H9 (cell line): Measurements from ENCODE around the gene MARK2. TPM values are rescaled to one million over a fixed set of nuclear protein-coding genes. Genes with fewer than 3 reads are reported as not detected.
A peak's percentile ranks its signal among the peaks of the same experiment; 100 is the strongest.

ENCODE experiments used
- DNase-seq: peaks from one replicate; pipeline ENCODE4 v3.0.0-alpha.2; 2017
- H2AFZ ChIP-seq: one replicate; pipeline ENCODE4 v1.6.1; 2013; ENCODE audit warnings: mild to moderate bottlenecking, low read length, control low read depth, moderate library complexity
- H2AK5ac ChIP-seq: 2 replicates; pipeline ENCODE4 v1.6.1; 2013; ENCODE audit warnings: low read length, control low read depth, mixed read lengths; ENCODE audit not compliant: insufficient read length
- H2BK120ac ChIP-seq: one replicate; pipeline ENCODE4 v1.6.1; 2013; ENCODE audit warnings: low read depth, mild to moderate bottlenecking, low read length, control low read depth, inconsistent platforms; ENCODE audit not compliant: poor library complexity, severe bottlenecking
- H2BK12ac ChIP-seq: 2 replicates; pipeline ENCODE4 v1.6.1; 2013; ENCODE audit warnings: low read length, control low read depth, mixed read lengths, low read depth; ENCODE audit not compliant: insufficient read length
- H2BK15ac ChIP-seq: 2 replicates; pipeline ENCODE4 v1.6.1; 2013; ENCODE audit warnings: low read depth, low read length, control low read depth
- H2BK20ac ChIP-seq: one replicate; pipeline ENCODE4 v1.6.1; 2013; ENCODE audit warnings: low read depth, mild to moderate bottlenecking, low read length, control low read depth, inconsistent platforms; ENCODE audit not compliant: poor library complexity, severe bottlenecking
- H2BK5ac ChIP-seq: 2 replicates; pipeline ENCODE4 v1.6.1; 2013; ENCODE audit warnings: low read length, control low read depth, mixed read lengths; ENCODE audit not compliant: insufficient read length
- H3K14ac ChIP-seq: 2 replicates; pipeline ENCODE4 v1.6.1; 2013; ENCODE audit warnings: low read length, control low read depth; ENCODE audit not compliant: insufficient read depth
- H3K18ac ChIP-seq: 2 replicates; pipeline ENCODE4 v1.6.1; 2013; ENCODE audit warnings: low read depth, mild to moderate bottlenecking, mixed read lengths, low read length, control low read depth; ENCODE audit not compliant: insufficient read length
- H3K23ac ChIP-seq: 2 replicates; pipeline ENCODE4 v1.6.1; 2013; ENCODE audit warnings: low read length, control low read depth, mixed read lengths, low read depth; ENCODE audit not compliant: insufficient read length
- H3K23me2 ChIP-seq: 2 replicates; pipeline ENCODE4 v1.6.1; 2013; ENCODE audit warnings: low read depth, mild to moderate bottlenecking, mixed read lengths, low read length, control low read depth; ENCODE audit not compliant: insufficient read length, poor library complexity, severe bottlenecking
- H3K27ac ChIP-seq: 2 replicates; pipeline ENCODE4 v1.5.1; 2013; ENCODE audit warnings: low read length, control low read depth, mixed read lengths, low read depth; ENCODE audit not compliant: insufficient read length
- H3K27me3 ChIP-seq: 2 replicates; pipeline ENCODE4 v1.6.1; 2013; ENCODE audit warnings: low read length, control low read depth, inconsistent platforms; ENCODE audit not compliant: insufficient read depth
- H3K4ac ChIP-seq: 2 replicates; pipeline ENCODE4 v1.6.1; 2013; ENCODE audit warnings: low read depth, mild to moderate bottlenecking, control low read depth, inconsistent platforms, low read length, moderate library complexity
- H3K4me1 ChIP-seq: 2 replicates; pipeline ENCODE4 v1.6.1; 2013; ENCODE audit warnings: low read length, control low read depth, inconsistent platforms; ENCODE audit not compliant: insufficient read depth
- H3K4me2 ChIP-seq: 2 replicates; pipeline ENCODE4 v1.6.1; 2013; ENCODE audit warnings: low read length, control low read depth, mixed read lengths; ENCODE audit not compliant: insufficient read length, insufficient read depth
- H3K56ac ChIP-seq: 2 replicates; pipeline ENCODE4 v1.6.1; 2013; ENCODE audit warnings: low read depth, mild to moderate bottlenecking, mixed read lengths, low read length, control low read depth; ENCODE audit not compliant: insufficient read length
- H3K79me1 ChIP-seq: 2 replicates; pipeline ENCODE4 v1.6.1; 2013; ENCODE audit warnings: low read depth, mild to moderate bottlenecking, moderate library complexity, low read length, control low read depth, inconsistent platforms; ENCODE audit not compliant: insufficient read depth, poor library complexity, severe bottlenecking
- H3K79me2 ChIP-seq: 2 replicates; pipeline ENCODE4 v1.6.1; 2013; ENCODE audit warnings: low read length, control low read depth, inconsistent platforms; ENCODE audit not compliant: insufficient read depth
- H3K9ac ChIP-seq: 2 replicates; pipeline ENCODE4 v1.6.1; 2013; ENCODE audit warnings: low read length, control low read depth, mixed read lengths; ENCODE audit not compliant: insufficient read length; ENCODE audit errors: extremely low read depth
- H3K9me3 ChIP-seq: one replicate; pipeline ENCODE4 v1.6.1; 2013; ENCODE audit warnings: low read depth, low read length, inconsistent platforms; ENCODE audit not compliant: control insufficient read depth
- H3T11ph ChIP-seq: one replicate; pipeline ENCODE4 v1.6.1; 2013; ENCODE audit warnings: mild to moderate bottlenecking, low read length, control low read depth, inconsistent platforms
- H4K20me1 ChIP-seq: one replicate; pipeline ENCODE4 v1.6.1; 2013; ENCODE audit not compliant: control insufficient read depth, insufficient read length, insufficient read depth
- H4K5ac ChIP-seq: 2 replicates; pipeline ENCODE4 v1.6.1; 2013; ENCODE audit warnings: low read depth, mild to moderate bottlenecking, mixed read lengths, low read length, control low read depth; ENCODE audit not compliant: insufficient read length
- H4K8ac ChIP-seq: replicated peaks from 2 replicates; pipeline ENCODE4 v1.6.1; 2013; ENCODE audit warnings: low read length, control low read depth, mixed read lengths, low read depth; ENCODE audit not compliant: insufficient read length
- H4K91ac ChIP-seq: 2 replicates; pipeline ENCODE4 v1.6.1; 2013; ENCODE audit warnings: low read depth, mild to moderate bottlenecking, moderate library complexity, mixed read lengths, low read length, control low read depth; ENCODE audit not compliant: insufficient read length
- H3K27ac Mint-ChIP-seq, 3 experiments: 2 replicates in 2 of 3; 3 replicates in 1 of 3; pipeline ENCODE4 v1.8.0; 2020 to 2021; ENCODE audit warnings: mixed read lengths in 3 of 3, mild to moderate bottlenecking in 1 of 3, moderate library complexity in 1 of 3
- H3K27me3 Mint-ChIP-seq: 2 replicates; pipeline ENCODE4 v1.8.0; 2021; ENCODE audit warnings: low read depth, mild to moderate bottlenecking, moderate library complexity, mixed read lengths
- H3K36me3 Mint-ChIP-seq, 3 experiments: 2 replicates in 2 of 3; 3 replicates in 1 of 3; pipeline ENCODE4 v1.8.0; 2020 to 2021; ENCODE audit warnings: low read depth in 3 of 3, mixed read lengths in 3 of 3; ENCODE audit not compliant: insufficient read depth in 1 of 3
- H3K4me1 Mint-ChIP-seq, 2 experiments: 2 replicates each; pipeline ENCODE4 v1.8.0; 2020; ENCODE audit warnings: mixed read lengths in 2 of 2
- H3K4me3 Mint-ChIP-seq, 2 experiments: 2 replicates in 1 of 2; 3 replicates in 1 of 2; pipeline ENCODE4 v1.8.0; 2020 to 2021; ENCODE audit warnings: mild to moderate bottlenecking in 2 of 2, mixed read lengths in 2 of 2, moderate library complexity in 1 of 2
- H3K9me3 Mint-ChIP-seq, 2 experiments: 2 replicates in 1 of 2; 3 replicates in 1 of 2; pipeline ENCODE4 v1.8.0; 2020; ENCODE audit warnings: mild to moderate bottlenecking in 2 of 2, mixed read lengths in 2 of 2, moderate library complexity in 1 of 2
- WGBS: extraction: QIAGEN DNeasy Blood & Tissue Kit; methylation state at CpG from one replicate; pipeline ENCODE4 v1.1.7; 2013; ENCODE audit warnings: missing lambda C conversion rate, low lambda C conversion rate, mixed read lengths; ENCODE audit not compliant: insufficient read length; ENCODE audit errors: extremely low coverage; 5-methylcytosine and 5-hydroxymethylcytosine counted together
- total RNA-seq: library from RNA; stranded (reverse); gene quantifications from 2 replicates; pipeline ENCODE4 v1.2.1, GENCODE V29; 2021
- TF ChIP-seq, protein P1 (sequence below): fragments of 200-600 bp; sonication (generic); conservative IDR thresholded peaks from 3 replicates; pipeline ENCODE4 v1.8.0; 2021; ENCODE audit warnings: antibody characterized with exemption, mild to moderate bottlenecking

The MARK2 gene
- total RNA-seq, 1 experiment from 2014 or later = 45.7 TPM

DNA sequence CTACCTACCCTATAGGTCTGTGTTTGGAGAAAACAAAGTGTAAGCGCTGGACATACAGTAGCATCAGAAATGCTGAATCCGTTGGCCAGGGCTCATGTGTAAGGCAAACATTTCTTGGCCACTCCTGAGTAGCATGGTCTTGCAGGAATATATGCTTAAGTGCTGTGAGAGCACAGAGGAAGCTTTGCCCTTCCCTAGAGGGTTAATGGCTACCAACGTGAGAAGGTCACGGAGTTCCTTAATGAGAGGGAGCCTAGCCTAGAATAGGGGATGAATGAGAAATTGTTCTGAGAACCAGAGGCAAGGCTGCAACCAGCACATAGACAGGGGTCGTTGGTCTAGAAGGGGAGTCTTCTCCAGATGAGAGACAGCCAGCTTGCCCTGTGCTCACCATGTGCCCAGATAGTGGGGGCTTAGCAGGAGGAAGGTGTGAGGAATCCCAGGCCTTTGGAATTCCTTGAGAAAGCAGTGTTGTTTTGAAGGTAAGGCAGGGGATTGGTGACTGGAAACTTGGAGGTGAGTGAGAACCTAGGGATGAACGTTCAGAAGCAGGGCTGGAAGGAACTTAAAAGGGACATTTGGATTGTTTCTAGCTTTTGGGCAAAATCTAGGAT is 48.6 kb downstream of the MARK2 start:
- Mint-ChIP-seq H3K36me3 (peaks cover 2 to 6% (median 6%) of the 10 kb centered on the region in 3 experiments; a peak in 1 of 7 replicates), H3K27me3 (no peaks in the 10 kb centered on the region; the same call in 1 of the 2 replicates), H3K4me3 (peak overlapping the region in 1 of 2 experiments; percentile 38; a peak in 2 of 5 replicates), H3K27ac (peak overlapping the region in 2 of 3 experiments; percentile 19 to 52; a peak in 6 of 7 replicates), H3K4me1 (peaks cover 38 to 67% of the 10 kb centered on the region in 2 experiments), H3K9me3 (no peaks in the 10 kb centered on the region)
- H4K91ac ChIP-seq = no peak overlapping the region
- no peak overlapping the region for H2BK15ac ChIP-seq
- no peaks in the 10 kb centered on the region for H3K9me3 ChIP-seq
- DNase-seq = no peak
- no peak overlapping the region for H2BK120ac ChIP-seq
- H3K79me2 ChIP-seq = peaks cover 9% of the 10 kb centered on the region; the same call in 1 of the 2 replicates
- H4K20me1 ChIP-seq = no peaks in the 10 kb centered on the region
- H2AK5ac ChIP-seq = no peak overlapping the region
- no peak overlapping the region for H3K56ac ChIP-seq
- H3K79me1 ChIP-seq = peaks cover 3% of the 10 kb centered on the region
- H3K27me3 ChIP-seq = no peaks in the 10 kb centered on the region
- peaks cover 10% of the 10 kb centered on the region; the same call in 1 of the 2 replicates for H3K4me1 ChIP-seq
- H4K5ac ChIP-seq = no peak overlapping the region
- no peak overlapping the region for H3T11ph ChIP-seq
- no peak overlapping the region for H3K23ac ChIP-seq
- no peak overlapping the region for H3K4ac ChIP-seq
- H2BK20ac ChIP-seq = no peak overlapping the region
- H2BK12ac ChIP-seq = no peak overlapping the region
- no peak overlapping the region for H3K4me2 ChIP-seq
- H4K8ac ChIP-seq = no peak overlapping the region
- no peak overlapping the region for H3K14ac ChIP-seq
- whole genome bisulfite sequencing = no CpG with 5 or more reads among the region's 6 CpGs
- no peak overlapping the region for H2BK5ac ChIP-seq
- H3K9ac ChIP-seq = no peak overlapping the region
- no peaks in the 10 kb centered on the region for H3K23me2 ChIP-seq
- TF ChIP-seq, protein P1, sequence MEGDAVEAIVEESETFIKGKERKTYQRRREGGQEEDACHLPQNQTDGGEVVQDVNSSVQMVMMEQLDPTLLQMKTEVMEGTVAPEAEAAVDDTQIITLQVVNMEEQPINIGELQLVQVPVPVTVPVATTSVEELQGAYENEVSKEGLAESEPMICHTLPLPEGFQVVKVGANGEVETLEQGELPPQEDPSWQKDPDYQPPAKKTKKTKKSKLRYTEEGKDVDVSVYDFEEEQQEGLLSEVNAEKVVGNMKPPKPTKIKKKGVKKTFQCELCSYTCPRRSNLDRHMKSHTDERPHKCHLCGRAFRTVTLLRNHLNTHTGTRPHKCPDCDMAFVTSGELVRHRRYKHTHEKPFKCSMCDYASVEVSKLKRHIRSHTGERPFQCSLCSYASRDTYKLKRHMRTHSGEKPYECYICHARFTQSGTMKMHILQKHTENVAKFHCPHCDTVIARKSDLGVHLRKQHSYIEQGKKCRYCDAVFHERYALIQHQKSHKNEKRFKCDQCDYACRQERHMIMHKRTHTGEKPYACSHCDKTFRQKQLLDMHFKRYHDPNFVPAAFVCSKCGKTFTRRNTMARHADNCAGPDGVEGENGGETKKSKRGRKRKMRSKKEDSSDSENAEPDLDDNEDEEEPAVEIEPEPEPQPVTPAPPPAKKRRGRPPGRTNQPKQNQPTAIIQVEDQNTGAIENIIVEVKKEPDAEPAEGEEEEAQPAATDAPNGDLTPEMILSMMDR = no peak
- no peak overlapping the region for H3K27ac ChIP-seq
- no peak overlapping the region for H2AFZ ChIP-seq
- H3K18ac ChIP-seq = no peak overlapping the region
